Activated naive CD8-positive, alpha-beta T cell treated with anti-CD3 and anti-CD28 coated beads for 36 hours (primary cell): ENCODE results near the gene TTLL11. TPM values are rescaled to one million over a fixed set of nuclear protein-coding genes. Genes with fewer than 3 reads are reported as not detected.
A peak's percentile ranks its signal among the peaks of the same experiment; 100 is the strongest.

Source experiments
- DNase-seq: peaks from one replicate; pipeline ENCODE4 v3.0.0; 2021
- H3K27ac Mint-ChIP-seq: one replicate; pipeline ENCODE4 v1.8.0; 2022; ENCODE audit warnings: mild to moderate bottlenecking, moderate library complexity, mixed read lengths
- H3K27me3 Mint-ChIP-seq: one replicate; pipeline ENCODE4 v1.8.0; 2022; ENCODE audit warnings: mild to moderate bottlenecking, mixed read lengths
- H3K36me3 Mint-ChIP-seq: one replicate; pipeline ENCODE4 v1.8.0; 2021; ENCODE audit warnings: mild to moderate bottlenecking, mixed read lengths
- H3K4me1 Mint-ChIP-seq: one replicate; pipeline ENCODE4 v1.8.0; 2021; ENCODE audit warnings: mixed read lengths
- H3K4me3 Mint-ChIP-seq: one replicate; pipeline ENCODE4 v1.8.0; 2022; ENCODE audit warnings: mild to moderate bottlenecking, moderate library complexity, mixed read lengths
- H3K9me3 Mint-ChIP-seq: one replicate; pipeline ENCODE4 v1.8.0; 2022; ENCODE audit warnings: mixed read lengths
- total RNA-seq, 2 experiments: library from RNA; stranded (reverse); gene quantifications; one replicate each; pipeline ENCODE4 v1.2.3, GENCODE V29; 2021

Gene TTLL11
- total RNA-seq, 2 experiments from 2014 or later, result 2.5 to 2.8 TPM

DNA sequence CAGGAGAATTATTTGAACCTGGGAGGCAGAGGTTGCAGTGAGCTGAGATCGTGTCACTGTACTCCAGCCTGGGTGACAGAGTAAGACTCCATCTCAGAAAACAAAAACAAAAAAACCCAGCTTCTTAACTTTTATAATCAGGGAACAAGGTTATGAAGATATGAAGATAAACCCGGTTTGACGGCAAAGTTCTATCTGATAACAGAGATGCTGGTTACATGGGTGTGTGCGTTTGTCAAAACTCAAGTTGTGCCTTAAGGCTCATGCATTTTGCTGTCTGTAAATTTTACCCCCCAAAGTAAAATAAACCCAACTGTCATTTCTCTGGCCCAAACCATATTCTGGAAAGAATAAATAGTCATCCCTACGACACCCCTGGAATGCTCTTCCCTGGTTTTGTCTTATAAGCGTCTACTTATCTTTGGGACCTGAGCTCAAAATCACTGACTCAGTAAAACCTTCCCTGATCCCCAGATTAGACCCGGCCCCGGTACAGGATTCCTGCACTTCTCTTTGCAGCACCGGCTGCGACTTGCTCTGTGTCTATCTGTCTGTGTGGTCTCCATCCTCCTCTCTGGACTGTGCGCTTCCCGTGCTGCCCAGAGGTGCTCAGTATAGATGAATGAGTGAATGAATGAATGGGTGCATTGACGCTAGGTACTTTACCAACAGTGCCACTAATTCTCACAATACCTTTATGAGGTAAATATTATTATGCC lies 269.5 kb downstream of the TTLL11 start:
- no peaks in the 10 kb centered on the region for H3K36me3 Mint-ChIP-seq
- H3K4me3 Mint-ChIP-seq, result no peak overlapping the region
- H3K9me3 Mint-ChIP-seq, result no peaks in the 10 kb centered on the region
- no peaks in the 10 kb centered on the region for H3K27me3 Mint-ChIP-seq
- H3K27ac Mint-ChIP-seq, result no peak overlapping the region
- no peak for DNase-seq
- no peaks in the 10 kb centered on the region for H3K4me1 Mint-ChIP-seq

- Mint-ChIP-seq H3K4me3 (peak overlapping the region; percentile 29), H3K27me3 (no peaks in the 10 kb centered on the region), H3K27ac (no peak overlapping the region), H3K36me3 (no peaks in the 10 kb centered on the region), H3K9me3 (no peaks in the 10 kb centered on the region), H3K4me1 (no peaks in the 10 kb centered on the region)
- DNase-seq, result no peak
Observed at GRCh38 chr9:121822093-121823085, 270.7 kb downstream of the TTLL11 start.

DNA sequence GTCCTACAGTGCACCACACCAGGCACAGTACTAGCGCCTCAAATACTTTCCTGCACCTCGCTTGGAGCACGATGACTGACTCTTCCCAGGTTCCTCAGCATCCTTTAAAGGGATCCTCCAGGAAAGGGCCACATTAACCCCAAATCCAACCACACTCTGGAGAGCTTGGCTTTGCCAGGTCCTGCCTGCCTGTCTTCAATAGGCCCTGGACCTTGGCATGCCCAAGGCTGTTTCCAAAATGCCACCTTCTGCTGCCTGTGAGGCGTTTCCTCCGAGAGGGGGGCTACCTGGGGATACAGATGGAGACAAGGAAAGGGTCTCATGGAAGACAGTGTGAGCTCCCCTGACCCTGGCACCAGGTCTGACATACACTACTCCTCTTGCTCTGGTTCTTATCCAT lies 271.8 kb downstream of the TTLL11 start:
- Mint-ChIP-seq H3K27me3 (no peaks in the 10 kb centered on the region), H3K4me1 (no peaks in the 10 kb centered on the region), H3K36me3 (no peaks in the 10 kb centered on the region), H3K27ac (no peak overlapping the region), H3K4me3 (no peak overlapping the region), H3K9me3 (no peaks in the 10 kb centered on the region)
- DNase-seq, result no peak

DNA sequence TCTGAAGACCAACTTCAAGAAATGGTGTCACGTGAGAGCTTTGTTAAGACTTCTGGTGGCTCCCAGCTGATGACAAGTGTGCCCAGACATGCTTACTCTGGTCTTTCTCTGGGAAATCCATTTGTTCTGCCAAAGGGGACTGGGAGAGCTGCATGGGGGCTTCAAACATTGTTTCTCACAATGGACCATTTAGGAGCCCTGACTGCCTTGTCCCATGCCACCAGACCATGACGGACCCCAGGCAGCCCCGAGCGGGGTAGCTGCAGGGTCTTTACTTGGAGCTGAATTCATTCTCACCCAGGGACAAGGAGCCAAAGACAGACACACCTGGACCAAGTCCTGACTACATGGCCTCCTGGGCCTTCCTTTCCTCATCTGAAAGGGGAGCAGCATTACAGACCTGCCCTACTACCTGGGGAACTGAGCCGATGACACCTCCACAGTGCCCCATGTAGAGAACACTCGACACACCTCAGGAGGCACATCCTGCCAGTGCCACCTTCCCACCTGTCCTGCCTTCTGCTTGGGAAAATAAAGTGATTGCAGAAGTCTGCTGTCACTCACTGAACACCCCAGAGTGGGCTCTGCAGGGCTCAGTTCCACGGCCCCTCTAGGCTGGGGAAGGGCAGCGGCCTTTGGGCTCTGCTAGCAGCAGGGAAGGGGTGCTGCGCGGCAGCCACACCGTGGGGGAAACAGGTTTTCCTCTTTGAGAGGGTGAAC lies 272.7 kb downstream of the TTLL11 start:
- Mint-ChIP-seq H3K4me3 (no peak overlapping the region), H3K9me3 (no peaks in the 10 kb centered on the region), H3K36me3 (no peaks in the 10 kb centered on the region), H3K27ac (no peak overlapping the region), H3K27me3 (no peaks in the 10 kb centered on the region), H3K4me1 (no peaks in the 10 kb centered on the region)
- no peak for DNase-seq

GRCh38 chr9:121819428-121820231 lies 273.5 kb downstream of the TTLL11 start:
- Mint-ChIP-seq H3K27me3 (no peaks in the 10 kb centered on the region), H3K36me3 (no peaks in the 10 kb centered on the region), H3K4me3 (no peak overlapping the region), H3K4me1 (no peaks in the 10 kb centered on the region), H3K27ac (no peak overlapping the region), H3K9me3 (no peaks in the 10 kb centered on the region)
- DNase-seq, result no peak

- no peaks in the 10 kb centered on the region for H3K9me3 Mint-ChIP-seq
- H3K27me3 Mint-ChIP-seq, result no peaks in the 10 kb centered on the region
- H3K4me1 Mint-ChIP-seq, result no peaks in the 10 kb centered on the region
- H3K4me3 Mint-ChIP-seq, result no peak overlapping the region
- DNase-seq, result no peak
- no peaks in the 10 kb centered on the region for H3K36me3 Mint-ChIP-seq
- H3K27ac Mint-ChIP-seq, result no peak overlapping the region
Observed at GRCh38 chr9:121818841-121819427, 274.2 kb downstream of the TTLL11 start.

- no peaks in the 10 kb centered on the region for H3K36me3 Mint-ChIP-seq
- no peak overlapping the region for H3K27ac Mint-ChIP-seq
- no peak for DNase-seq
- no peaks in the 10 kb centered on the region for H3K9me3 Mint-ChIP-seq
- H3K4me3 Mint-ChIP-seq, result no peak overlapping the region
- no peaks in the 10 kb centered on the region for H3K4me1 Mint-ChIP-seq
- no peaks in the 10 kb centered on the region for H3K27me3 Mint-ChIP-seq
Observed at GRCh38 chr9:121818016-121818661, 275.0 kb downstream of the TTLL11 start.

DNA sequence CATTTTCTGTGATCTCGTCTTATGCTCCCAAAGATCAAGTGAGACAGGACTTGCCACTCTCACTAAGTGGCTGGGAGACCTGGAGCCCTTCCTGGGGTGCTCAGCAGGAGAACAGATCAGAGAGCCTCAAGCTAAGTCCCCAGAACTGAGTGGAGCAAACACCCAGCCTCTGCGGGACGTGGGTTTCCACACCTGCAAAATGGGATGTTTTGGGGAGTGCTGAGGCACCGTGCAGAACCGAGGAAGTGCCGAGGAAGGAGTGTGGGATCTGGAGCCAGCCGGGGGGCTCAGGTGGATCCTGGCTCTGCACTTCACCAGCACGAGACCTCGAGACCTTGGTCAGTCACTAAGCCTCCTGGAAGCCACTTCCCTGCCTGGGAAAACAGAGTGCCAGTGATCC lies 275.6 kb downstream of the TTLL11 start:
- DNase-seq, result no peak
- H3K9me3 Mint-ChIP-seq, result no peaks in the 10 kb centered on the region
- H3K27me3 Mint-ChIP-seq, result no peaks in the 10 kb centered on the region
- no peaks in the 10 kb centered on the region for H3K36me3 Mint-ChIP-seq
- H3K4me1 Mint-ChIP-seq, result no peaks in the 10 kb centered on the region
- H3K27ac Mint-ChIP-seq, result no peak overlapping the region
- H3K4me3 Mint-ChIP-seq, result no peak overlapping the region

- DNase-seq, result no peak
- H3K4me3 Mint-ChIP-seq, result no peak overlapping the region
- H3K27ac Mint-ChIP-seq, result no peak overlapping the region
- no peaks in the 10 kb centered on the region for H3K9me3 Mint-ChIP-seq
- no peaks in the 10 kb centered on the region for H3K27me3 Mint-ChIP-seq
- no peaks in the 10 kb centered on the region for H3K36me3 Mint-ChIP-seq
- no peaks in the 10 kb centered on the region for H3K4me1 Mint-ChIP-seq
Observed at GRCh38 chr9:121816845-121817450, 276.2 kb downstream of the TTLL11 start.

- no peak for DNase-seq
- Mint-ChIP-seq H3K27me3 (no peaks in the 10 kb centered on the region), H3K4me1 (no peaks in the 10 kb centered on the region), H3K9me3 (no peaks in the 10 kb centered on the region), H3K27ac (no peak overlapping the region), H3K4me3 (no peak overlapping the region), H3K36me3 (no peaks in the 10 kb centered on the region)
Observed at GRCh38 chr9:121816449-121816817, 276.7 kb downstream of the TTLL11 start.

DNA sequence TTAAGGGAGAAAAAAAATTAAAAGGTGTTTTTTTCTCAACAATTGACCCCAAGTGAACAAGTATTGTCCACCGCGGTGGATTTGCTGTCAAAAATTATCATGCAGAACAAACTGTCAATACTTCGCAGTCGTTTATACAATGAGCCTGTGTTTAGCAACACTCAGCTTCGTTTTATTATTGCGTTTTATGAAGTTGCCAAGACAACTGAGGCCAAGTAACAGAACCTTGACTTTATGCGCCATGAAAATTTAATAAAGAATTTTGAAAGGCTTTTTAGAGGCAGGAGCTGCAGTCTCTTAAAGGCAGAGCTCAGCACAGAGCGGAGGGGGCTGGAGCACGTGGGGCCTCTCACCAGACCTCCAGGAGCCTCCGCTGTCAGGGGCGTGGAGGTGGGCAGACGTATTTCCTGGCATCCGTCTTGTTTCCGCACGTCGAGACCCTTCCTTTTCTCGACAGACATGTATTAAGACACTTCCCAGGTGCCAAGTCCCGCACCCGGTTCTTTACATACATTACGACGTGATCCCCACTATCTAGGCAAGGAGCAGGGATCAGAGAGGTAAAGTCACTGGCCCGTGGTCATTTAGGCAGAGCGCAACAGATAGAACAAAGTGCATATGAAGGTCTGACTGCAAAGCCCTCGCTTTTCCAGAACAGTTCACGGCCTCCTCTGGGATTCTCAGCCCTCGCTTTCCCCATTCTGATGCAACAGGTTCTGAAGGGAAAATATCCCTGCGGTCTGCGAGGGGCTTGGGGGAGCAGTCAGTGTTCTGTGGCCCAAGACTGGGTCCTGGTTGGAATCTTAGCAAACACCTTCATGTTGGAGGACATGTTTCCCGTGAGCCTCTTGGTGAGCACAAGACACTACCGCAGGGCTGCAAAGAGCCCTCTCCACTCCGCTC lies 277.3 kb downstream of the TTLL11 start:
- Mint-ChIP-seq H3K9me3 (no peaks in the 10 kb centered on the region), H3K27me3 (no peaks in the 10 kb centered on the region), H3K4me3 (no peak overlapping the region), H3K27ac (no peak overlapping the region), H3K36me3 (no peaks in the 10 kb centered on the region), H3K4me1 (no peaks in the 10 kb centered on the region)
- no peak for DNase-seq

GRCh38 chr9:121815084-121815483 lies 278.0 kb downstream of the TTLL11 start:
- DNase-seq, result no peak
- no peak overlapping the region for H3K27ac Mint-ChIP-seq
- H3K4me1 Mint-ChIP-seq, result no peaks in the 10 kb centered on the region
- no peaks in the 10 kb centered on the region for H3K36me3 Mint-ChIP-seq
- H3K9me3 Mint-ChIP-seq, result no peaks in the 10 kb centered on the region
- no peaks in the 10 kb centered on the region for H3K27me3 Mint-ChIP-seq
- H3K4me3 Mint-ChIP-seq, result no peak overlapping the region

DNA sequence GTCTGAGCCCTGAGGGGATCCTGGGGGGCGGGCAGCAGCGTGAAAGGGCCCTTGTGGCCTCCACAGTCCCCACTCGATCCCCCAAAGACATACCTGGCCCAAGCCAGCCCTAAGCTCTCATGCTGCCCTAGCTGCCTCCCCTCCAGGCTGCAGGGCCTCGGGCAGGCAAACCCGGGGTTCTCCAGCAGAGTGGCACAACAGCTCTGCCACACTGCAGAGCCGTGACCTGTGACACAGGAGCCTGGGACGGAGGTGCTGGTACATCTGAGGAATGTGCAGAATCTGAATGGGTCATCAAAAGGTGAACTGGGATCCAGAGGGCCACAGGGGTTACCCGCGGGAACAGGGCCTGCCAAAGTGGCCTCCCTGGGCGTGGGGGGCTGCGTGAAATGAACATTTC lies 278.5 kb downstream of the TTLL11 start:
- H3K4me1 Mint-ChIP-seq, result no peaks in the 10 kb centered on the region
- H3K9me3 Mint-ChIP-seq, result no peaks in the 10 kb centered on the region
- H3K4me3 Mint-ChIP-seq, result no peak overlapping the region
- no peaks in the 10 kb centered on the region for H3K27me3 Mint-ChIP-seq
- H3K36me3 Mint-ChIP-seq, result no peaks in the 10 kb centered on the region
- no peak overlapping the region for H3K27ac Mint-ChIP-seq
- no peak for DNase-seq
